Thyroid gland (tissue), 4 donors: Measurements from ENCODE around the gene ETS1.

Experiments
- POLR2A ChIP-seq, 2 donors: fragments of 450-650 bp; IDR thresholded peaks; one replicate each; pipeline ENCODE4 v1.6.1; 2017; ENCODE audit warnings: antibody characterized with exemption in 2 of 2, mild to moderate bottlenecking in 2 of 2, moderate library complexity in 1 of 2
- TF ChIP-seq, protein P1 (sequence below), 6 experiments: fragments of 200-600 bp in 3 of 6; fragments of 450-650 bp in 3 of 6; sonication (generic) in 3 of 6; IDR thresholded peaks; one replicate each; pipeline ENCODE4 v1.5.1; 2016 to 2019; ENCODE audit warnings: antibody characterized with exemption in 6 of 6, mild to moderate bottlenecking in 2 of 6, inconsistent platforms in 1 of 6, moderate library complexity in 1 of 6

DNA sequence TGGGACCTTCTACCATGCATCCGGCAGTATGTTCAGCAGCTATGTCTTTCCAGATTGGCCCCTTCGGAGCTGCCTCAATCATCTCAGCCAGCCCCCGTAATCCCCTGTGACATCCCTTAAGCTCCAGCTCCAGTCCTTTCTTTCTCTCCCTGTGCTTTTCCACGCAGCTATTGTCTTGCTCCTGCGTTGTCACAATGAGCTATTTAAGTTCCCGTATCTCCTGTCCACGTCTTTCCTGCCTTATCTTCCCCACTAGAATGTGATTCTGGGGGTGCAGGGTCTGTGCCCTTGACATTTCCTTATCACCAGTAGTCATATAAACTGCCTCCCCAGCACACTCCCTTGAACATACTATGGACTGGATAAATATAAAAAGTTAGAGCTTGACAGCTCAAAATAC is 5.1 kb upstream of the ETS1 start:
- no peak for TF ChIP-seq POLR2A (IDR thresholded peaks at IDR 0.05)
- TF ChIP-seq, protein P1, sequence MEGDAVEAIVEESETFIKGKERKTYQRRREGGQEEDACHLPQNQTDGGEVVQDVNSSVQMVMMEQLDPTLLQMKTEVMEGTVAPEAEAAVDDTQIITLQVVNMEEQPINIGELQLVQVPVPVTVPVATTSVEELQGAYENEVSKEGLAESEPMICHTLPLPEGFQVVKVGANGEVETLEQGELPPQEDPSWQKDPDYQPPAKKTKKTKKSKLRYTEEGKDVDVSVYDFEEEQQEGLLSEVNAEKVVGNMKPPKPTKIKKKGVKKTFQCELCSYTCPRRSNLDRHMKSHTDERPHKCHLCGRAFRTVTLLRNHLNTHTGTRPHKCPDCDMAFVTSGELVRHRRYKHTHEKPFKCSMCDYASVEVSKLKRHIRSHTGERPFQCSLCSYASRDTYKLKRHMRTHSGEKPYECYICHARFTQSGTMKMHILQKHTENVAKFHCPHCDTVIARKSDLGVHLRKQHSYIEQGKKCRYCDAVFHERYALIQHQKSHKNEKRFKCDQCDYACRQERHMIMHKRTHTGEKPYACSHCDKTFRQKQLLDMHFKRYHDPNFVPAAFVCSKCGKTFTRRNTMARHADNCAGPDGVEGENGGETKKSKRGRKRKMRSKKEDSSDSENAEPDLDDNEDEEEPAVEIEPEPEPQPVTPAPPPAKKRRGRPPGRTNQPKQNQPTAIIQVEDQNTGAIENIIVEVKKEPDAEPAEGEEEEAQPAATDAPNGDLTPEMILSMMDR (IDR thresholded peaks at IDR 0.05): no peak
